K562 (cell line): ENCODE measurements around the gene THBS1. TPM values are rescaled to one million over a fixed set of nuclear protein-coding genes. Genes with fewer than 3 reads are reported as not detected.

Experiments
- ARHGAP35 ChIP-seq: fragments of 450-650 bp; IDR thresholded peaks from 2 replicates; pipeline ENCODE4 v1.6.1; 2018; ENCODE audit not compliant: partially characterized antibody
- CEBPG ChIP-seq, 3 experiments: fragments of 200-800 bp in 1 of 3; sonication (Bioruptor generic) in 1 of 3; sonication (generic) in 1 of 3; formaldehyde crosslinking in 1 of 3; IDR thresholded peaks in 2 of 3; conservative IDR thresholded peaks in 1 of 3; 2 replicates each; pipeline versions ENCODE4 v1.6.1 to v1.8.0; 2016 to 2022; ENCODE audit warnings: missing compliant biosample characterization in 2 of 3, missing genetic modification characterization in 2 of 3, mild to moderate bottlenecking in 1 of 3, missing genetic modification reagents in 1 of 3
- EWSR1 ChIP-seq: fragments of 450-650 bp; IDR thresholded peaks from 2 replicates; pipeline ENCODE4 v1.6.1; 2018; ENCODE audit warnings: borderline replicate concordance, mild to moderate bottlenecking, low read depth, moderate library complexity; ENCODE audit not compliant: partially characterized antibody
- MEIS2 ChIP-seq: fragments of 450-650 bp; IDR thresholded peaks from 2 replicates; pipeline ENCODE4 v1.6.1; 2014; ENCODE audit warnings: mild to moderate bottlenecking; ENCODE audit not compliant: partially characterized antibody
- NELFE ChIP-seq: IDR thresholded peaks from 2 replicates; pipeline ENCODE4 v1.6.1; 2011; ENCODE audit warnings: mild to moderate bottlenecking; ENCODE audit not compliant: insufficient read depth, insufficient read length
- TARDBP ChIP-seq: fragments of 450-650 bp; IDR thresholded peaks from 2 replicates; pipeline ENCODE4 v1.6.1; 2016
- TCF7 ChIP-seq: sonication (generic); IDR thresholded peaks from 2 replicates; pipeline ENCODE4 v1.6.1; 2016; ENCODE audit warnings: antibody characterized with exemption, borderline replicate concordance
- ZNF318 ChIP-seq, 2 experiments: fragments of 450-650 bp; IDR thresholded peaks; 2 replicates each; pipeline ENCODE4 v1.6.1; 2016; ENCODE audit warnings: mild to moderate bottlenecking in 2 of 2, borderline replicate concordance in 1 of 2, low read depth in 1 of 2, moderate library complexity in 1 of 2
- ZNF707 ChIP-seq: fragments of 250-450 bp; sonication (Bioruptor Pico); conservative IDR thresholded peaks from 2 replicates; pipeline ENCODE4 v1.8.0; 2022; ENCODE audit warnings: inconsistent platforms, mild to moderate bottlenecking, moderate library complexity
- ZNF766 ChIP-seq: fragments of 200-800 bp; sonication (Bioruptor generic); conservative IDR thresholded peaks from 2 replicates; pipeline ENCODE4 v1.6.1; 2016; ENCODE audit warnings: missing genetic modification characterization, missing compliant biosample characterization
- ZSCAN32 ChIP-seq: fragments of 450-650 bp; formaldehyde crosslinking; IDR thresholded peaks from 2 replicates; pipeline ENCODE4 v1.4.0; 2020; ENCODE audit warnings: mild to moderate bottlenecking, moderate library complexity
- polyA plus RNA-seq, 8 experiments: library from polyadenylated mRNA; depleted of rRNA in 4 of 8; stranded (reverse) in 5 of 8; unstranded in 3 of 8; fragments of >200 nt; fragmentation: Nextera tagmentation in 2 of 8; fragmentation: Illumina TruSeq in 1 of 8; extraction: Ambion mirVana in 2 of 8; extraction: Trizol in 1 of 8; gene quantifications; 2 replicates each; pipeline versions ENCODE4 v1.2.1 to v1.2.3, GENCODE V29; 2011 to 2014; ENCODE audit warnings: inconsistent platforms in 1 of 8, missing spikeins in 1 of 8
- total RNA-seq, 7 experiments: library from RNA; depleted of rRNA in 6 of 7; stranded (reverse); fragments of >200 nt in 6 of 7; fragmentation: Illumina TruSeq in 2 of 7; extraction: Trizol in 2 of 7; gene quantifications; 2 replicates each; pipeline versions ENCODE4 v1.2.1 to v1.2.3, GENCODE V29; 2011 to 2021; ENCODE audit warnings: low replicate concordance in 1 of 7

Gene THBS1
- total and polyA plus RNA-seq, 9 of the 15 experiments (the other 6 are each of a cell fraction or from before 2014, with no cell fraction given): 0.04 to 1.3 (median 0.40) TPM

GRCh38 chr15:39639037-39639436, 58.2 kb downstream of the THBS1 start (continued):
- TF ChIP-seq ARHGAP35 (no peak), TCF7 (no peak), NELFE (no peak), ZNF318 (IDR thresholded peaks at IDR 0.05; ENCODE audit: borderline replicate concordance in 1 of 2, low read depth in 1 of 2) (no peak), ZNF766 (CRISPR knock-in tag) (no peak), ZSCAN32 (CRISPR knock-in tag) (no peak), ZNF707 (CRISPR knock-in tag) (no peak), MEIS2 (no peak), EWSR1 (no peak), TARDBP (no peak), CEBPG (CRISPR knock-in tag; IDR thresholded peaks at IDR 0.05) (no peak), CEBPG (tag; conservative IDR thresholded peaks at IDR 0.05 in 1 of 2, IDR thresholded peaks at IDR 0.05 in 1 of 2) (no peak)
